Lower lobe of right lung (tissue), 1 donor: ENCODE results near the gene PRR13. TPM values are rescaled to one million over a fixed set of nuclear protein-coding genes. Genes with fewer than 3 reads are reported as not detected.

Source experiments
- total RNA-seq: library from RNA; stranded (reverse); fragmentation: NEBNext Ultra II Directional; extraction: Animal tissue kit (Norgen Biotek cat#: 25700); gene quantifications from one replicate; pipeline ENCODE4 v1.2.1, GENCODE V29; 2021
- donor health status: DM: no; HTN: yes; CAD: no; lungs with severe emphysema.

Gene PRR13
- total RNA-seq, 1 donor from 2014 or later, result 216 TPM

Other genes starting within 250 kb of the PRR13 start
- gene ITGB7, start 234.5 kb upstream of the PRR13 start, total RNA-seq, result 9.7 TPM
- gene RARG, start 209.5 kb upstream of the PRR13 start, total RNA-seq, result 30.1 TPM
- gene ESPL1, start 173.4 kb upstream of the PRR13 start, total RNA-seq, result 2.2 TPM
- gene PFDN5, start 146.2 kb upstream of the PRR13 start, total RNA-seq, result 474 TPM
- gene MYG1, start 142.0 kb upstream of the PRR13 start, total RNA-seq, result 35.3 TPM
- gene AAAS, start 120.1 kb upstream of the PRR13 start, total RNA-seq, result 45.2 TPM
- gene SP7, start 105.4 kb upstream of the PRR13 start, total RNA-seq, result not detected
- gene SP1, start 61.6 kb upstream of the PRR13 start, total RNA-seq, result 91.1 TPM
- 1.2 TPM for gene AMHR2, start 17.9 kb upstream of the PRR13 start, total RNA-seq
- 767 TPM for gene PCBP2, start 10.4 kb downstream of the PRR13 start, total RNA-seq
- 17.5 TPM for gene MAP3K12, start 57.7 kb downstream of the PRR13 start, total RNA-seq
- 34.3 TPM for gene TARBP2, start 59.5 kb downstream of the PRR13 start, total RNA-seq
- not detected for gene NPFF, start 65.8 kb downstream of the PRR13 start, total RNA-seq
- 61.2 TPM for gene ATF7, start 184.6 kb downstream of the PRR13 start, total RNA-seq
- gene ATP5MC2, start 234.3 kb downstream of the PRR13 start, total RNA-seq, result 264 TPM